ENCODE measurements around the gene TNFSF8.

The TNFSF8 gene

GRCh38 chr9:114928671-114929070, 1.7 kb downstream of the TNFSF8 start:
- no peak for DNase-seq (ENCODE audit: low read depth)
- no peak for TF ChIP-seq CTCF (IDR thresholded peaks at IDR 0.05; ENCODE audit: control insufficient read depth, extremely low read depth, insufficient read depth)
- H3K4me3 ChIP-seq (ENCODE audit: low read depth, low read length), result no peak overlapping the region

- TF ChIP-seq CTCF (IDR thresholded peaks at IDR 0.05; ENCODE audit: control insufficient read depth, extremely low read depth, insufficient read depth), result no peak
- H3K4me3 ChIP-seq (ENCODE audit: low read depth, low read length), result no peak overlapping the region
- no peak for DNase-seq (ENCODE audit: low read depth)
Measured at GRCh38 chr9:114928136-114928535, 2.3 kb downstream of the TNFSF8 start.

- no peak for DNase-seq (ENCODE audit: low read depth)
- H3K4me3 ChIP-seq (ENCODE audit: low read depth, low read length), result no peak overlapping the region
- no peak for TF ChIP-seq CTCF (IDR thresholded peaks at IDR 0.05; ENCODE audit: control insufficient read depth, extremely low read depth, insufficient read depth)
Measured at GRCh38 chr9:114925672-114926071, 4.7 kb downstream of the TNFSF8 start.

GRCh38 chr9:114925039-114925438, 5.4 kb downstream of the TNFSF8 start:
- DNase-seq (ENCODE audit: low read depth), result no peak
- H3K4me3 ChIP-seq (ENCODE audit: low read depth, low read length), result no peak overlapping the region
- TF ChIP-seq CTCF (IDR thresholded peaks at IDR 0.05; ENCODE audit: control insufficient read depth, extremely low read depth, insufficient read depth), result no peak

GRCh38 chr9:114924327-114924726, 6.1 kb downstream of the TNFSF8 start:
- TF ChIP-seq CTCF (IDR thresholded peaks at IDR 0.05; ENCODE audit: control insufficient read depth, extremely low read depth, insufficient read depth), result no peak
- no peak overlapping the region for H3K4me3 ChIP-seq (ENCODE audit: low read depth, low read length)
- DNase-seq (ENCODE audit: low read depth), result no peak

- no peak for TF ChIP-seq CTCF (IDR thresholded peaks at IDR 0.05; ENCODE audit: control insufficient read depth, extremely low read depth, insufficient read depth)
- DNase-seq (ENCODE audit: low read depth), result no peak
- no peak overlapping the region for H3K4me3 ChIP-seq (ENCODE audit: low read depth, low read length)
Measured at GRCh38 chr9:114923918-114924317, 6.5 kb downstream of the TNFSF8 start.

- no peak overlapping the region for H3K4me3 ChIP-seq (ENCODE audit: low read depth, low read length)
- no peak for DNase-seq (ENCODE audit: low read depth)
- TF ChIP-seq CTCF (IDR thresholded peaks at IDR 0.05; ENCODE audit: control insufficient read depth, extremely low read depth, insufficient read depth), result no peak
Measured at GRCh38 chr9:114921171-114921570, 9.2 kb downstream of the TNFSF8 start.
